Measurements from ENCODE around the gene TNFRSF18.

The TNFRSF18 gene

GRCh38 chr1:1226566-1227362 lies 20.4 kb upstream of the TNFRSF18 start:
- no peak for DNase-seq

- DNase-seq = no peak
These were observed 19.5 kb upstream of the TNFRSF18 start for GRCh38 chr1:1225913-1226312.

- DNase-seq = no peak
These were observed 18.9 kb upstream of the TNFRSF18 start for GRCh38 chr1:1225238-1225845.

- DNase-seq = no peak
These were observed 17.5 kb upstream of the TNFRSF18 start for GRCh38 chr1:1223891-1224290.

GRCh38 chr1:1223321-1223720 lies 16.9 kb upstream of the TNFRSF18 start:
- DNase-seq = no peak

- DNase-seq = no peak
These were observed 16.3 kb upstream of the TNFRSF18 start for GRCh38 chr1:1222575-1223225.

GRCh38 chr1:1221887-1222574 lies 15.6 kb upstream of the TNFRSF18 start:
- DNase-seq = no peak

GRCh38 chr1:1220197-1220596 lies 13.8 kb upstream of the TNFRSF18 start:
- no peak for DNase-seq

GRCh38 chr1:1219341-1219740 lies 12.9 kb upstream of the TNFRSF18 start:
- DNase-seq = no peak

- DNase-seq = no peak
These were observed 12.3 kb upstream of the TNFRSF18 start for GRCh38 chr1:1218524-1219200.

GRCh38 chr1:1217621-1218523 lies 11.5 kb upstream of the TNFRSF18 start:
- DNase-seq = no peak

GRCh38 chr1:1216770-1217620 lies 10.6 kb upstream of the TNFRSF18 start:
- no peak for DNase-seq

GRCh38 chr1:1215881-1216605 lies 9.7 kb upstream of the TNFRSF18 start:
- no peak for DNase-seq

GRCh38 chr1:1215080-1215676 lies 8.8 kb upstream of the TNFRSF18 start:
- no peak for DNase-seq

GRCh38 chr1:1213345-1214265 lies 7.2 kb upstream of the TNFRSF18 start, which contains the start of gene TNFRSF4:
TSS of gene TNFRSF4 (minus strand) at chr1:1214153. CDS start at chr1:1214127, 26 bp downstream.
- DNase-seq = no peak

GRCh38 chr1:1212780-1213344 lies 6.5 kb upstream of the TNFRSF18 start:
- peak; percentile 41 for DNase-seq

- DNase-seq = no peak
These were observed 5.4 kb upstream of the TNFRSF18 start for GRCh38 chr1:1211541-1212441.
